DND-41 (cell line): ENCODE results near the gene FOXJ3.
A peak's percentile ranks its signal among the peaks of the same experiment; 100 is the strongest.

ENCODE experiments used
- ATAC-seq: fragments of 200-7000 bp; cut with Tn5 transposase; 3 replicates; pipeline ENCODE4 v1.9.1; 2021; ENCODE audit warnings: low read depth; ENCODE audit not compliant: insufficient read depth
- DNase-seq: peaks from one replicate; pipeline ENCODE4 v3.0.0-alpha.2; 2020
- H2AFZ ChIP-seq: 2 replicates; pipeline ENCODE4 v1.6.0; 2012; ENCODE audit warnings: low read depth, low read length
- H3K27ac ChIP-seq: 2 replicates; pipeline ENCODE4 v1.5.1; 2012; ENCODE audit warnings: low read length, inconsistent platforms
- H3K27me3 ChIP-seq: fragments of 200-600 bp; sonication (generic); 2 replicates; pipeline ENCODE4 v1.6.0; 2012; ENCODE audit warnings: low read length, mild to moderate bottlenecking, inconsistent platforms; ENCODE audit not compliant: insufficient read depth, poor library complexity
- H3K36me3 ChIP-seq: 2 replicates; pipeline ENCODE4 v1.5.1; 2012; ENCODE audit warnings: low read length, inconsistent platforms; ENCODE audit not compliant: insufficient read depth
- H3K4me1 ChIP-seq: 2 replicates; pipeline ENCODE4 v1.5.1; 2012; ENCODE audit warnings: mild to moderate bottlenecking, low read length; ENCODE audit not compliant: insufficient read depth
- H3K4me2 ChIP-seq: 2 replicates; pipeline ENCODE4 v1.6.0; 2012; ENCODE audit warnings: mild to moderate bottlenecking, moderate library complexity, low read length, inconsistent platforms; ENCODE audit not compliant: insufficient read depth
- H3K4me3 ChIP-seq, 2 experiments: fragments of 200-600 bp in 1 of 2; shearing (Covaris generic) in 1 of 2; 2 replicates each; pipeline ENCODE4 v1.5.1; 2012 to 2016; ENCODE audit warnings: inconsistent platforms in 2 of 2, low read length in 2 of 2, mild to moderate bottlenecking in 2 of 2, low read depth in 1 of 2, moderate library complexity in 1 of 2
- H3K79me2 ChIP-seq: 2 replicates; pipeline ENCODE4 v1.6.0; 2012; ENCODE audit warnings: low read length, inconsistent platforms; ENCODE audit not compliant: insufficient read depth
- H3K9ac ChIP-seq: 2 replicates; pipeline ENCODE4 v1.6.0; 2012; ENCODE audit warnings: low read depth, mild to moderate bottlenecking, inconsistent platforms, low read length, moderate library complexity
- H3K9me3 ChIP-seq: 2 replicates; pipeline ENCODE4 v1.5.1; 2012; ENCODE audit warnings: low read length, moderate library complexity, mild to moderate bottlenecking, inconsistent platforms; ENCODE audit not compliant: insufficient read depth, severe bottlenecking
- H4K20me1 ChIP-seq: 2 replicates; pipeline ENCODE4 v1.6.0; 2012; ENCODE audit warnings: low read length; ENCODE audit not compliant: insufficient read depth
- EZH2 ChIP-seq: IDR thresholded peaks from 3 replicates; pipeline ENCODE4 v1.6.1; 2012; ENCODE audit warnings: borderline replicate concordance, low read depth, mild to moderate bottlenecking, moderate library complexity, low read length, inconsistent platforms; ENCODE audit not compliant: severe bottlenecking
- TF ChIP-seq, protein P1 (sequence below): IDR thresholded peaks from 2 replicates; pipeline ENCODE4 v1.5.1; 2012; ENCODE audit warnings: borderline replicate concordance, low read length, moderate library complexity, mild to moderate bottlenecking; ENCODE audit not compliant: poor library complexity, severe bottlenecking; ENCODE audit errors: extremely low read depth

FOXJ3 gene

DNA sequence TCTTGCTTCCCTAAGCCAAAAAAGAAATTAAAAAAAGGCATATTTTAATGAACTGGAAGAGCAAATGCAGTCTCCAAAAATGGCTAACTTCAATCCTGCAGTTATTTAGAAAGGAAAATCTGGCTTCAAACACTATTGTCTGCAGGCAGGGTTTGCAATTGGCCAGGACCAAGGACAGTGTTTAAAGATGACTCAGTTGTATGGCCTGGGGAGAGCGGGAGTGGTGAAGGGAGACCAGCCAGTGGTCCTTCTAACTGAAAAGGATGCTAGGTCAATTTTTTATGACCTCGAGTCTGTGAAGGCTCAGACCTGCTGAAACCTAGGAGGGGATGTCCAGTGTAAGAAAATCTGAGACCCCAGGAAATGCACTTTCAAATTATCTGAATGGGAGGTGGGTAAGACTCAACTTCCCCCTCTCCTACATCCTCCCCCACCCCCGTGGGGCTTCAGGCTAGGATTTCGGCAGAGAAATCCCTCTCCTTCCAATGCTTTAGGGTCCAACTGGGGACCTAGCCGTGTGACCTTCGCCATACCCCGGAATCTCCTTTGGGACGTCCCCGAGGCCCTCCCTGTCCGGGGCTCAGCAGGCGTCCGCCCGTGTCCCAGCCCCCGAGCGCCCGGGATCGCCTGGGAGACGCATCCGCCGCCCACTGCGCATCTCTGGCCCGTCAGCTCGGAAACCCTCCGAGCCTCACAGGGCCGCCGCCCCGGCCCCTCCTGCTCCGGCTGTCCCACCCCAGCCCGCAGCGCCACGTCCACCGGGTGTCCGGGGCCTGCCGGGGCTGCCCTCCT lies 45.0 kb upstream of the FOXJ3 start:
- H3K27me3 ChIP-seq, result peaks cover 16% of the 10 kb centered on the region
- peak overlapping the region; percentile 97 for H2AFZ ChIP-seq
- TF ChIP-seq, protein P1, sequence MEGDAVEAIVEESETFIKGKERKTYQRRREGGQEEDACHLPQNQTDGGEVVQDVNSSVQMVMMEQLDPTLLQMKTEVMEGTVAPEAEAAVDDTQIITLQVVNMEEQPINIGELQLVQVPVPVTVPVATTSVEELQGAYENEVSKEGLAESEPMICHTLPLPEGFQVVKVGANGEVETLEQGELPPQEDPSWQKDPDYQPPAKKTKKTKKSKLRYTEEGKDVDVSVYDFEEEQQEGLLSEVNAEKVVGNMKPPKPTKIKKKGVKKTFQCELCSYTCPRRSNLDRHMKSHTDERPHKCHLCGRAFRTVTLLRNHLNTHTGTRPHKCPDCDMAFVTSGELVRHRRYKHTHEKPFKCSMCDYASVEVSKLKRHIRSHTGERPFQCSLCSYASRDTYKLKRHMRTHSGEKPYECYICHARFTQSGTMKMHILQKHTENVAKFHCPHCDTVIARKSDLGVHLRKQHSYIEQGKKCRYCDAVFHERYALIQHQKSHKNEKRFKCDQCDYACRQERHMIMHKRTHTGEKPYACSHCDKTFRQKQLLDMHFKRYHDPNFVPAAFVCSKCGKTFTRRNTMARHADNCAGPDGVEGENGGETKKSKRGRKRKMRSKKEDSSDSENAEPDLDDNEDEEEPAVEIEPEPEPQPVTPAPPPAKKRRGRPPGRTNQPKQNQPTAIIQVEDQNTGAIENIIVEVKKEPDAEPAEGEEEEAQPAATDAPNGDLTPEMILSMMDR, result no peak
- TF ChIP-seq EZH2, result no peak
- H3K4me2 ChIP-seq, result peak overlapping the region; percentile 97
- H3K79me2 ChIP-seq, result no peaks in the 10 kb centered on the region
- H3K36me3 ChIP-seq, result no peaks in the 10 kb centered on the region; the same call in 1 of the 2 replicates
- H4K20me1 ChIP-seq, result no peaks in the 10 kb centered on the region
- H3K9ac ChIP-seq, result peak overlapping the region; percentile 71
- no peaks in the 10 kb centered on the region for H3K9me3 ChIP-seq
- peak; percentile 69 for ATAC-seq
- H3K27ac ChIP-seq, result no peak overlapping the region
- peaks cover 24% of the 10 kb centered on the region for H3K4me1 ChIP-seq
- H3K4me3 ChIP-seq, result peak overlapping the region; percentile 29 to 95; a peak in 3 of 4 replicates
- peak; percentile 10 for DNase-seq

DNA sequence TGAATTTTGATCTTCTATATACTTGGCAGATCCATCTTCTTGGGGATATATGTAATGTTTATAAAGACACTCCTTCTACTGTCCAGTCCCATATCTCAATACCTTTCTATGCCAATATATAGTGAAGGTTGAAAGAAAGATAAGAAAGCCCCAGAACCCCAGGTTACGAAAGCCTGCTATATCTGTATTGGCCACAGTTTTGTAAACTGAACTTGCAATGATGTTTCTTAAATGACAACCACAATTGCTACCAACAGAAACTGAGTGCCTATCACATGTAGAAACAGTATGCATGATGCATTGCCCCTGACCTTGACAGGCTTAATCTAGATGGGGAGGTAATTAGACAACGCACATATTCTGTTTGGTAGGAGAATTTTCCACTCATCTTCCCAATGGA lies 37.8 kb upstream of the FOXJ3 start:
- Histone ChIP-seq H3K79me2 (no peaks in the 10 kb centered on the region), H2AFZ (no peak overlapping the region), H3K4me3 (no peak overlapping the region), H3K9ac (no peak overlapping the region), H3K36me3 (no peaks in the 10 kb centered on the region), H3K4me2 (no peak overlapping the region), H3K9me3 (no peaks in the 10 kb centered on the region), H3K4me1 (no peaks in the 10 kb centered on the region), H3K27ac (no peak overlapping the region), H3K27me3 (peaks cover 16% of the 10 kb centered on the region), H4K20me1 (no peaks in the 10 kb centered on the region)
- TF ChIP-seq, protein P1, result no peak
- no peak for TF ChIP-seq EZH2
- ATAC-seq (no peak), DNase-seq (no peak)

DNA sequence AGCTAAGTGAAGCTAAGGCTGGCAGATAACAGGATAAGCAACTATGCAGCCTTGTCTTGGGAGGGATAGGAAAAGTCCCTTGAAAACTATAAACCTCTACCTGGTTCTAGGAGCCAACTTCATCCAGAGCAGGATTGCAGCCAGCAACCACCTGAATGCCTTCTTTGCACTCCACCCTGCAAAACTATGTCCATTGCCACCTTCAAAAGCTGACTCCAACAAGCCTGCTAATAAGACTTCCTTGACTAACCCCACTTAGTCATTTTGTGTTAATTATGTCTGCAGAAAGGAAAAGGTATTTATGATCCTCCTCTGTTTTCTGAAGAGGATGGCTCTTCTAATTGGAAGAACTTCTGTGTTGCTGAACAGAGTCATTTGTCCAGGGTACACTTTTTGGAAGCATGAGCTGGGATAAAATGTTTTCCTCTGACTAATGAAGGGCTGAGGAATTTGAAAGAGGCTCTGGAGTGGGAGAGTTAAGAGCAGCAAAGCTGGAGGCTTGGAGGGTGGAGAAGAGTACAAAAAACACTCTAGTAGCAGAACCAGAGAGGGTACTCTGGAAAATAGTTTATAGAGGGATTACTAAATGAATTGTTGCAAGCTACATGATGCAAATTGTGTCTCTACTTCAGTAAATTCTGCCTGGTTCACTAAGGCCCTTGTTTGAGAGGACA lies 36.0 kb upstream of the FOXJ3 start:
- Histone ChIP-seq H3K27ac (no peak overlapping the region), H3K9me3 (no peaks in the 10 kb centered on the region), H3K4me3 (no peak overlapping the region), H3K79me2 (no peaks in the 10 kb centered on the region), H3K27me3 (peaks cover 16% of the 10 kb centered on the region), H4K20me1 (no peaks in the 10 kb centered on the region), H3K36me3 (no peaks in the 10 kb centered on the region), H2AFZ (no peak overlapping the region), H3K4me2 (no peak overlapping the region), H3K9ac (no peak overlapping the region), H3K4me1 (no peaks in the 10 kb centered on the region)
- no peak for TF ChIP-seq EZH2
- TF ChIP-seq, protein P1, result no peak
- ATAC-seq (no peak), DNase-seq (no peak)
